HEK293 (cell line): ENCODE data around the gene SERPINB5.

Experiments used
- BCL11A ChIP-seq: fragments of 450-650 bp; formaldehyde crosslinking; IDR thresholded peaks from 2 replicates; pipeline ENCODE4 v1.5.1; 2016; ENCODE audit warnings: low read depth, missing biosample characterization, missing genetic modification characterization
- CTCF ChIP-seq: fragments of 450-650 bp; formaldehyde crosslinking; IDR thresholded peaks from 2 replicates; pipeline ENCODE4 v1.5.1; 2016; ENCODE audit warnings: missing biosample characterization, missing genetic modification characterization
- EGR2 ChIP-seq: fragments of 450-650 bp; formaldehyde crosslinking; IDR thresholded peaks from 2 replicates; pipeline ENCODE4 v1.5.1; 2016; ENCODE audit warnings: low read depth, missing biosample characterization, missing genetic modification characterization
- KLF9 ChIP-seq: fragments of 450-650 bp; formaldehyde crosslinking; IDR thresholded peaks from 2 replicates; pipeline ENCODE4 v1.5.1; 2016; ENCODE audit warnings: missing biosample characterization, missing genetic modification characterization, low read depth
- OVOL3 ChIP-seq: fragments of 450-650 bp; formaldehyde crosslinking; IDR thresholded peaks from 2 replicates; pipeline ENCODE4 v1.5.1; 2016; ENCODE audit warnings: missing biosample characterization, missing genetic modification characterization
- PRDM4 ChIP-seq: fragments of 450-650 bp; formaldehyde crosslinking; IDR thresholded peaks from 2 replicates; pipeline ENCODE4 v1.5.1; 2017; ENCODE audit warnings: missing biosample characterization, missing genetic modification characterization
- PRDM6 ChIP-seq: fragments of 450-650 bp; formaldehyde crosslinking; IDR thresholded peaks from 2 replicates; pipeline ENCODE4 v1.5.1; 2017; ENCODE audit warnings: missing biosample characterization, missing genetic modification characterization
- REST ChIP-seq: fragments of 450-650 bp; formaldehyde crosslinking; IDR thresholded peaks from 2 replicates; pipeline ENCODE4 v1.5.1; 2016; ENCODE audit warnings: missing biosample characterization, missing genetic modification characterization
- ZBTB17 ChIP-seq: fragments of 450-650 bp; formaldehyde crosslinking; IDR thresholded peaks from 2 replicates; pipeline ENCODE4 v1.5.1; 2016; ENCODE audit warnings: missing biosample characterization, missing genetic modification characterization
- ZBTB7A ChIP-seq: fragments of 450-650 bp; formaldehyde crosslinking; IDR thresholded peaks from 2 replicates; pipeline ENCODE4 v1.5.1; 2016; ENCODE audit warnings: low read depth, missing biosample characterization, missing genetic modification characterization
- ZNF132 ChIP-seq: fragments of 450-650 bp; formaldehyde crosslinking; IDR thresholded peaks from 2 replicates; pipeline ENCODE4 v1.5.1; 2017; ENCODE audit warnings: missing biosample characterization, missing genetic modification characterization, borderline replicate concordance
- ZNF146 ChIP-seq: fragments of 450-650 bp; formaldehyde crosslinking; IDR thresholded peaks from 2 replicates; pipeline ENCODE4 v1.5.1; 2016; ENCODE audit warnings: missing biosample characterization, missing genetic modification characterization
- ZNF169 ChIP-seq: fragments of 450-650 bp; formaldehyde crosslinking; IDR thresholded peaks from 2 replicates; pipeline ENCODE4 v1.5.1; 2016; ENCODE audit warnings: missing biosample characterization, missing genetic modification characterization
- ZNF37A ChIP-seq: fragments of 450-650 bp; IDR thresholded peaks from 2 replicates; pipeline ENCODE4 v1.5.1; 2018; ENCODE audit warnings: missing biosample characterization, missing genetic modification characterization
- ZNF398 ChIP-seq: fragments of 450-650 bp; formaldehyde crosslinking; IDR thresholded peaks from 2 replicates; pipeline ENCODE4 v1.5.1; 2017; ENCODE audit warnings: missing biosample characterization, missing genetic modification characterization
- ZNF48 ChIP-seq: fragments of 450-650 bp; formaldehyde crosslinking; IDR thresholded peaks from 2 replicates; pipeline ENCODE4 v1.5.1; 2016; ENCODE audit warnings: missing biosample characterization, missing genetic modification characterization
- ZNF513 ChIP-seq: fragments of 450-650 bp; IDR thresholded peaks from 2 replicates; pipeline ENCODE4 v1.5.1; 2018; ENCODE audit warnings: missing biosample characterization, missing genetic modification characterization
- ZNF530 ChIP-seq: fragments of 450-650 bp; formaldehyde crosslinking; IDR thresholded peaks from 2 replicates; pipeline ENCODE4 v1.5.1; 2016; ENCODE audit warnings: low read depth, missing biosample characterization, missing genetic modification characterization
- ZNF548 ChIP-seq: fragments of 450-650 bp; formaldehyde crosslinking; IDR thresholded peaks from 2 replicates; pipeline ENCODE4 v1.5.1; 2016; ENCODE audit warnings: missing biosample characterization, missing genetic modification characterization
- ZNF558 ChIP-seq: fragments of 450-650 bp; formaldehyde crosslinking; IDR thresholded peaks from 2 replicates; pipeline ENCODE4 v1.5.1; 2016; ENCODE audit warnings: missing biosample characterization, missing genetic modification characterization
- ZNF629 ChIP-seq: fragments of 450-650 bp; formaldehyde crosslinking; IDR thresholded peaks from 2 replicates; pipeline ENCODE4 v1.5.1; 2017; ENCODE audit warnings: missing biosample characterization, missing genetic modification characterization
- ZNF658 ChIP-seq: fragments of 450-650 bp; formaldehyde crosslinking; IDR thresholded peaks from 2 replicates; pipeline ENCODE4; 2016; ENCODE audit warnings: missing biosample characterization, missing genetic modification characterization
- ZNF660 ChIP-seq: fragments of 450-650 bp; IDR thresholded peaks from 2 replicates; pipeline ENCODE4 v1.5.1; 2018; ENCODE audit warnings: missing biosample characterization, mild to moderate bottlenecking, missing genetic modification characterization
- ZNF707 ChIP-seq: fragments of 450-650 bp; formaldehyde crosslinking; IDR thresholded peaks from 2 replicates; pipeline ENCODE4 v1.5.1; 2016; ENCODE audit warnings: missing biosample characterization, missing genetic modification characterization
- ZSCAN5A ChIP-seq: fragments of 450-650 bp; formaldehyde crosslinking; IDR thresholded peaks from 2 replicates; pipeline ENCODE4 v1.5.1; 2016; ENCODE audit warnings: missing biosample characterization, missing genetic modification characterization

The SERPINB5 gene

GRCh38 chr18:63451799-63452660, 24.7 kb upstream of the SERPINB5 start (continued):
- TF ChIP-seq REST (tag by site-specific recombination) (no peak), ZNF629 (tag by site-specific recombination) (no peak), BCL11A (tag by site-specific recombination) (no peak), ZNF658 (tag by site-specific recombination) (no peak), ZBTB17 (tag by site-specific recombination) (no peak), ZNF558 (tag by site-specific recombination) (no peak), ZNF146 (tag by site-specific recombination) (no peak), ZNF548 (tag by site-specific recombination) (no peak), CTCF (tag by site-specific recombination) (no peak), ZNF37A (tag by site-specific recombination) (no peak), ZNF132 (tag by site-specific recombination) (no peak), ZBTB7A (tag by site-specific recombination) (no peak), KLF9 (tag by site-specific recombination) (no peak), ZSCAN5A (no peak), ZNF707 (tag by site-specific recombination) (no peak), ZNF48 (tag by site-specific recombination) (no peak), PRDM6 (tag by site-specific recombination) (peak; percentile 78), EGR2 (no peak), ZNF530 (tag by site-specific recombination) (no peak), OVOL3 (no peak), ZNF169 (tag by site-specific recombination) (no peak), ZNF513 (no peak), ZNF398 (tag by site-specific recombination) (peak; percentile 90), PRDM4 (peak; percentile 13), ZNF660 (no peak)
